WTC11 (cell line): Measurements from ENCODE around the gene FFAR1. TPM values are rescaled to one million over a fixed set of nuclear protein-coding genes. Genes with fewer than 3 reads are reported as not detected.

ENCODE experiments used
- ATAC-seq: fragments of 200-7000 bp; cut with Tn5 transposase; 2 replicates; pipeline ENCODE4 v1.10.0; 2021; ENCODE audit warnings: mild to moderate bottlenecking, moderate library complexity
- CTCF ChIA-PET: fragments of 300-600 bp; sonication (Branson Sonifier 250); formaldehyde crosslinking; loops from one replicate; lab custom pipeline; 2021; ENCODE audit warnings: antibody characterized with exemption; lab: Charles Lee
- POLR2A ChIA-PET: fragments of 350-600 bp; sonication (Branson Sonifier 250); formaldehyde crosslinking; loops from one replicate; lab custom pipeline; 2021; ENCODE audit warnings: antibody characterized with exemption; lab: Charles Lee
- DNase-seq: peaks from one replicate; pipeline ENCODE4 v3.0.0; 2021; ENCODE audit warnings: low spot score
- H3K27ac Mint-ChIP-seq: 2 replicates; pipeline ENCODE4 v1.8.0; 2021; ENCODE audit warnings: mixed read lengths
- H3K27me3 Mint-ChIP-seq: 2 replicates; pipeline ENCODE4 v1.8.0; 2021; ENCODE audit warnings: low read depth, mild to moderate bottlenecking, moderate library complexity, mixed read lengths
- H3K36me3 Mint-ChIP-seq: 2 replicates; pipeline ENCODE4 v1.8.0; 2021; ENCODE audit warnings: mixed read lengths
- H3K4me1 Mint-ChIP-seq: 2 replicates; pipeline ENCODE4 v1.8.0; 2022; ENCODE audit warnings: mixed read lengths
- H3K4me3 Mint-ChIP-seq: 2 replicates; pipeline ENCODE4 v1.8.0; 2021; ENCODE audit warnings: mild to moderate bottlenecking, moderate library complexity, mixed read lengths
- H3K9me3 Mint-ChIP-seq: 2 replicates; pipeline ENCODE4 v1.8.0; 2021; ENCODE audit warnings: mixed read lengths
- ATF2 ChIP-seq: sonication (generic); formaldehyde crosslinking; IDR thresholded peaks from 2 replicates; pipeline ENCODE4 v1.8.1; 2022; ENCODE audit warnings: low read depth, missing genetic modification reagents, borderline replicate concordance
- ATF3 ChIP-seq: sonication (generic); formaldehyde crosslinking; conservative IDR thresholded peaks from 2 replicates; pipeline ENCODE4 v1.8.1; 2022; ENCODE audit warnings: mild to moderate bottlenecking, missing genetic modification reagents
- CDX4 ChIP-seq: fragments of 250-450 bp; sonication (Bioruptor Pico); IDR thresholded peaks from 2 replicates; pipeline ENCODE4 v1.9.0; 2021; ENCODE audit warnings: moderate library complexity, mild to moderate bottlenecking, inconsistent platforms, borderline replicate concordance
- CREB1 ChIP-seq: sonication (generic); formaldehyde crosslinking; IDR thresholded peaks from 2 replicates; pipeline ENCODE4 v1.8.0; 2023; ENCODE audit warnings: mild to moderate bottlenecking, missing genetic modification reagents
- CREM ChIP-seq: sonication (generic); formaldehyde crosslinking; IDR thresholded peaks from 2 replicates; pipeline ENCODE4 v1.8.1; 2022; ENCODE audit warnings: mild to moderate bottlenecking, missing genetic modification reagents, moderate library complexity
- ERG ChIP-seq: fragments of 250-450 bp; sonication (Bioruptor Pico); IDR thresholded peaks from 2 replicates; pipeline ENCODE4 v1.8.0; 2021; ENCODE audit warnings: mild to moderate bottlenecking
- FOXJ3 ChIP-seq: sonication (generic); formaldehyde crosslinking; IDR thresholded peaks from 2 replicates; pipeline ENCODE4 v1.9.0; 2021; ENCODE audit warnings: missing genetic modification reagents, mild to moderate bottlenecking, borderline replicate concordance
- FOXK1 ChIP-seq: sonication (generic); formaldehyde crosslinking; IDR thresholded peaks from 2 replicates; pipeline ENCODE4 v1.8.0; 2022; ENCODE audit warnings: mild to moderate bottlenecking, moderate library complexity, missing genetic modification reagents
- GTF2I ChIP-seq: fragments of 250-450 bp; sonication (Bioruptor Pico); conservative IDR thresholded peaks from 2 replicates; pipeline ENCODE4 v1.4.0; 2021; ENCODE audit warnings: mild to moderate bottlenecking
- JAZF1 ChIP-seq: fragments of 250-450 bp; sonication (Bioruptor Pico); IDR thresholded peaks from 2 replicates; pipeline ENCODE4 v1.9.0; 2021; ENCODE audit warnings: moderate library complexity, mild to moderate bottlenecking, inconsistent platforms
- JUN ChIP-seq: sonication (generic); formaldehyde crosslinking; IDR thresholded peaks from 2 replicates; pipeline ENCODE4 v1.8.0; 2023; ENCODE audit warnings: mild to moderate bottlenecking, missing genetic modification reagents
- MLX ChIP-seq: sonication (generic); formaldehyde crosslinking; IDR thresholded peaks from 2 replicates; pipeline ENCODE4 v1.8.1; 2023; ENCODE audit warnings: mild to moderate bottlenecking, missing genetic modification reagents, moderate library complexity
- NFYB ChIP-seq: sonication (generic); formaldehyde crosslinking; conservative IDR thresholded peaks from 2 replicates; pipeline ENCODE4 v1.8.0; 2022; ENCODE audit warnings: low read depth, missing genetic modification reagents
- NR2C2 ChIP-seq: sonication (generic); formaldehyde crosslinking; IDR thresholded peaks from 2 replicates; pipeline ENCODE4 v1.8.0; 2022; ENCODE audit warnings: mild to moderate bottlenecking, missing genetic modification reagents
- OVOL2 ChIP-seq: fragments of 250-450 bp; sonication (Bioruptor Pico); IDR thresholded peaks from 2 replicates; pipeline ENCODE4 v1.9.0; 2021; ENCODE audit warnings: mild to moderate bottlenecking, borderline replicate concordance
- RELA ChIP-seq: sonication (generic); formaldehyde crosslinking; IDR thresholded peaks from 2 replicates; pipeline ENCODE4 v1.8.1; 2022; ENCODE audit warnings: missing genetic modification reagents, mild to moderate bottlenecking, borderline replicate concordance
- SMAD4 ChIP-seq: sonication (generic); formaldehyde crosslinking; IDR thresholded peaks from 2 replicates; pipeline ENCODE4 v1.8.0; 2022; ENCODE audit warnings: mild to moderate bottlenecking, missing genetic modification reagents
- SOX15 ChIP-seq: fragments of 250-450 bp; sonication (Bioruptor Pico); IDR thresholded peaks from 2 replicates; pipeline ENCODE4 v1.9.0; 2021; ENCODE audit warnings: mild to moderate bottlenecking
- SP1 ChIP-seq: sonication (generic); formaldehyde crosslinking; conservative IDR thresholded peaks from 2 replicates; pipeline ENCODE4 v1.8.1; 2022; ENCODE audit warnings: missing genetic modification reagents
- TCF7 ChIP-seq: sonication (generic); formaldehyde crosslinking; IDR thresholded peaks from 2 replicates; pipeline ENCODE4 v1.8.0; 2022; ENCODE audit warnings: mild to moderate bottlenecking, low read depth, missing genetic modification reagents, moderate library complexity
- ZNF219 ChIP-seq: sonication (generic); formaldehyde crosslinking; IDR thresholded peaks from 2 replicates; pipeline ENCODE4 v1.8.0; 2023; ENCODE audit warnings: missing genetic modification reagents, mild to moderate bottlenecking, borderline replicate concordance
- ZNF396 ChIP-seq: fragments of 250-450 bp; sonication (Bioruptor Pico); IDR thresholded peaks from 2 replicates; pipeline ENCODE4 v1.8.0; 2021; ENCODE audit warnings: mild to moderate bottlenecking, moderate library complexity, borderline replicate concordance
- ZNF416 ChIP-seq: fragments of 250-450 bp; sonication (Bioruptor Pico); IDR thresholded peaks from 2 replicates; pipeline ENCODE4 v1.9.0; 2021; ENCODE audit warnings: mild to moderate bottlenecking, inconsistent platforms
- ZNF423 ChIP-seq: fragments of 250-450 bp; sonication (Bioruptor Pico); IDR thresholded peaks from 2 replicates; pipeline ENCODE4 v2.1.2; 2022; ENCODE audit warnings: mild to moderate bottlenecking, moderate library complexity
- total RNA-seq: library from RNA; stranded (reverse); gene quantifications from 3 replicates; pipeline ENCODE4 v1.2.3, GENCODE V29; 2021
- TF ChIP-seq, protein P1 (sequence below): sonication (generic); formaldehyde crosslinking; IDR thresholded peaks from 2 replicates; pipeline ENCODE4 v1.8.0; 2022; ENCODE audit warnings: mild to moderate bottlenecking, missing genetic modification reagents

The FFAR1 gene
- total RNA-seq, 1 experiment from 2014 or later = 0.07 TPM

GRCh38 chr19:35332817-35333216 is 14.9 kb upstream of the FFAR1 start:
- Mint-ChIP-seq H3K27ac (no peak overlapping the region), H3K27me3 (no peaks in the 10 kb centered on the region; the same call in 1 of the 2 replicates), H3K9me3 (no peaks in the 10 kb centered on the region), H3K4me1 (peaks cover 16% of the 10 kb centered on the region), H3K4me3 (no peak overlapping the region), H3K36me3 (no peaks in the 10 kb centered on the region)
- ATAC-seq (no peak), DNase-seq (no peak)
- TF ChIP-seq SOX15 (CRISPR knock-in tag) (no peak), ZNF396 (no peak), CREB1 (no peak), GTF2I (no peak), CDX4 (CRISPR knock-in tag) (no peak), MLX (no peak)
- ChIA-PET CTCF (interaction anchor here (1.1 to 2.0 kb wide), 3 partner anchors 10 to 26 kb away, joined by 3 to 8 read pairs (median 4); no protein-coding TSS in a partner anchor), POLR2A (no interaction called here)

DNA sequence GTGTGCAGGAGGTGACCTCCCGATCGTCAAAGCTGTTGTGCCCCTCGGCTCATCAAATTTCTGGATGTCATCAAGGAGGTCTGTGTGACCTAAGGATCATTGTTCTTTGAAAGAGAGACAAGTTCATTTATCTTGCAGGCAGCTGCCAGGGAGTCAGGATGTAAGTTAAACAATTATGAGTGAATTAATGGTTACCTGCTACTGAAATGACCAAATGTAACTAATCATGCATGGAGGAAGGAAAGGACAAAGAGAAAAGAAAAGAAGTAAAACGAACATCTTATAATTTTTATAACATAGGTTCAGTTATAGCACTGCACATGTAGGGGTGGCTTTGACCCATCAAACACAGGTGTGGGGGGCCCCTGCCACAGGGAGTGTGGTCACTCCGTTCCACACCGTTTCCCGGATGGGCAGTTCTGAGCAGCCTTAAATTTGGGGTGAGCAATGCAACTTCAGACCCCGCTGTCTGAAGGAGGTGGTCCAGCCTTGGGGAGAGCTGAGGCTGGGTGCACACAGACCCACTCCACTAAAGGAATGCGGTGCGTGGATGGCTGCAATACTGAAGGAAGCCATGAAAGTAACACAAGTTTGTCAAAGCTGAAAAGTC is 13.5 kb upstream of the FFAR1 start:
- H3K4me1 Mint-ChIP-seq = peaks cover 7% of the 10 kb centered on the region
- no peak overlapping the region for H3K4me3 Mint-ChIP-seq
- TF ChIP-seq ATF2 (CRISPR knock-in tag) = no peak
- TF ChIP-seq OVOL2 (CRISPR knock-in tag) = no peak
- no peak for TF ChIP-seq FOXJ3 (CRISPR knock-in tag)
- no peak for TF ChIP-seq NR2C2 (CRISPR knock-in tag)
- TF ChIP-seq ZNF416 = no peak
- TF ChIP-seq, protein P1, sequence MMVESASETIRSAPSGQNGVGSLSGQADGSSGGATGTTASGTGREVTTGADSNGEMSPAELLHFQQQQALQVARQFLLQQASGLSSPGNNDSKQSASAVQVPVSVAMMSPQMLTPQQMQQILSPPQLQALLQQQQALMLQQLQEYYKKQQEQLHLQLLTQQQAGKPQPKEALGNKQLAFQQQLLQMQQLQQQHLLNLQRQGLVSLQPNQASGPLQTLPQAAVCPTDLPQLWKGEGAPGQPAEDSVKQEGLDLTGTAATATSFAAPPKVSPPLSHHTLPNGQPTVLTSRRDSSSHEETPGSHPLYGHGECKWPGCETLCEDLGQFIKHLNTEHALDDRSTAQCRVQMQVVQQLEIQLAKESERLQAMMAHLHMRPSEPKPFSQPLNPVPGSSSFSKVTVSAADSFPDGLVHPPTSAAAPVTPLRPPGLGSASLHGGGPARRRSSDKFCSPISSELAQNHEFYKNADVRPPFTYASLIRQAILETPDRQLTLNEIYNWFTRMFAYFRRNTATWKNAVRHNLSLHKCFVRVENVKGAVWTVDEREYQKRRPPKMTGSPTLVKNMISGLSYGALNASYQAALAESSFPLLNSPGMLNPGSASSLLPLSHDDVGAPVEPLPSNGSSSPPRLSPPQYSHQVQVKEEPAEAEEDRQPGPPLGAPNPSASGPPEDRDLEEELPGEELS (CRISPR knock-in tag) = no peak
- TF ChIP-seq JUN (CRISPR knock-in tag) = no peak
- TF ChIP-seq JAZF1 (CRISPR knock-in tag) = no peak
- TF ChIP-seq NFYB (CRISPR knock-in tag) = no peak
- no peak for TF ChIP-seq SMAD4 (CRISPR knock-in tag)
- TF ChIP-seq RELA (CRISPR knock-in tag) = no peak
- no peak for TF ChIP-seq ZNF219 (CRISPR knock-in tag)
- TF ChIP-seq GTF2I = no peak
- TF ChIP-seq TCF7 (CRISPR knock-in tag) = no peak
- TF ChIP-seq FOXK1 (CRISPR knock-in tag) = no peak
- TF ChIP-seq ERG (CRISPR knock-in tag) = no peak
- TF ChIP-seq SP1 (CRISPR knock-in tag) = no peak
- no peak for TF ChIP-seq ATF3
- TF ChIP-seq ZNF423 (CRISPR knock-in tag) = no peak
- TF ChIP-seq CREM = no peak
- no peaks in the 10 kb centered on the region; the same call in 1 of the 2 replicates for H3K27me3 Mint-ChIP-seq
- H3K27ac Mint-ChIP-seq = 0 out of 2 replicates have a peak overlapping the region, but pooled peaks have one; percentile 11
- CTCF ChIA-PET = interaction anchor here (0.5 to 2.0 kb wide), 3 partner anchors 15 to 358 kb away, joined by 3 to 8 read pairs (median 3); no protein-coding TSS in a partner anchor
- POLR2A ChIA-PET = no interaction called here
- DNase-seq = no peak
- ATAC-seq = no peak
- no peaks in the 10 kb centered on the region for H3K9me3 Mint-ChIP-seq
- no peaks in the 10 kb centered on the region for H3K36me3 Mint-ChIP-seq
